ENCODE results near the gene SP110.

SP110 gene

GRCh38 chr2:230170532-230170931 lies 49.3 kb downstream of the SP110 start:
- DNase-seq (ENCODE audit: low read depth): no peak

GRCh38 chr2:230166557-230167170 lies 53.1 kb downstream of the SP110 start:
- no peak for DNase-seq (ENCODE audit: low read depth)

DNA sequence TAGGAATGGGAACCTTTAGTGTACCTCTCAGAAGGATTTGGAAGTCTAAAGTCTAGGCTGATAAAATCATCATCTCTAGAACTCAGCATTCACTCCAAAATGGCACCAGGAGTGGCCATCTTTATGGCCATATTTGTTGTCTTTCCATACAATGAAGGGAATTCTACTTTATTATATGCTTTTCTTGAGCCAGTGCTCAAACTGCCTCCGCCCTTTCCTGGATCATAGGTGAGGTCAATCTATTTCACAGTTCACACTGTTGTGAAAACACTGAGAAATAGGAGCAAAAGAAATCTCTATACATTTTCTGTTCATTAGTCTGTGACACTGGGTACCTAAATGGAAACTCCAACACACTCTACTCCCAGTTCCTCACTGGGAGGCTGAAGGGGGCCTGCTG lies 55.6 kb downstream of the SP110 start:
- DNase-seq (ENCODE audit: low read depth): no peak

DNA sequence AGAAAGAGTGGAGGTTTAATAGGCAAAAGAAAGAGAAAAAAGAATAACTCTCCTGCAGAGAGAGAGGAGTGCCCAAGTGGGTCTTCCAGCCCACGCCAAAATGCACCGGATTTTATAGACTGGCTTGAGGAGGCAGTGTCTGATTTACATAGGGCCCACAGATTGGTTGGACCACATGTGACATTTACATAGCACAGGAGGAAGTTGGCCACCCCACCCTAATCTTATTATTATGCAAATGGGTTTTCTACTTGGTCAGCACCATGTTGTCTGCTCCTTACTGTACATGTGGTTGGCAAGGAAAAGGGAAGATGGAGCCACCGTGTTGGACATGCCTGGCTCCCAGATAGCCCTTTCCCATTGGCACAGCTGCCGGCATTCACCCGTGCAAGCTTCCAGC lies 56.8 kb downstream of the SP110 start:
- no peak for DNase-seq (ENCODE audit: low read depth)

GRCh38 chr2:230161184-230161583 lies 58.6 kb downstream of the SP110 start:
- DNase-seq (ENCODE audit: low read depth): no peak

GRCh38 chr2:230160112-230160660 lies 59.6 kb downstream of the SP110 start:
- DNase-seq (ENCODE audit: low read depth): no peak

GRCh38 chr2:230158468-230158867 lies 61.3 kb downstream of the SP110 start:
- DNase-seq (ENCODE audit: low read depth): no peak

- DNase-seq (ENCODE audit: low read depth): no peak
Measured at GRCh38 chr2:230156782-230157699, 62.7 kb downstream of the SP110 start.

DNA sequence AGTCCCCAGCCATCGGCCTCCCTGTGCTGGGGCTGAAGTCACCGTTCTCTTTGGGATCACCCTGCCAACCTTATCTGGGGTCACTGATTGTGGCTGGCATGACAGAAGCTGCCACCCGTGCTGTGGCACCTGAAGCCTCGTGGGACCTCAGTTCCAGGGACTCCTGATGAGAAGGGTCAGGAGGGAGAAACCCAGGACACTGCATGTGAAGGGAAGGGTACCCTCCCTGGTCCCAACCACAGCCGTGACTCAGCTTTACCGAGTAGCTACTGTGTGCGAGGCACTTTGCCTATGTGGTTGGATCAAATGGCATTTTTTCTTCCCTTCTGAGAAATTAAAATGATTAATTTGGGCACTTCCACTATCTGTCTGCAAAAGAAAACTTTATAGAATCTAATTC lies 64.4 kb downstream of the SP110 start:
- DNase-seq (ENCODE audit: low read depth): no peak

DNA sequence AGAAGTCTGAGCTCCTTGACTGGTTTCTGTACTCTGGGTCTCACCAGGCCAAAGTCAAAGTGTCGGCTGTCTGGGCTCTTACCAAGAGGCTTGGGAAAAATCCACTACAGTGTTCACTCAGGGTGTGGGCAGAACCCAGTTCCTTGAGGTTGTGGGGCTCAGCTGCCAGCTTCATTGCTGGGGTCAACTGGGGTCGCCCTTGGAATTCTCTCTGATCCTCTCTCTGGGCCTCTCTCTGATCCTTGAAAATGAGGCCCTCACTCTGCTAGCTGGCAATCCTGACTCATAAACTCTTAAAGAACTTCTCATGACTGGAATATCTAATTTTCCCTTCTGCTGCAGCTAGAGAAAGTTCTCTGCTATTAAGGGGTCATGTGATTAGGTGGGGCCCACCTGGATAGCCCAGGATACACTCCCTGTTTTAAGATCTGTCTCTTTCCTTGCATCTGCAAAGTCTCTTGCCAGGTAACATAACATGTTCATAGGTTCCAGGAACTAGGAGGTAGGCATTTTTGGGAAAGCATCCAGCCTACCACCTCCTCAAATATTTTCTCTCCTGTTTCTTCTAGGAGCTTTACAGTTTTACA lies 66.3 kb downstream of the SP110 start:
- no peak for DNase-seq (ENCODE audit: low read depth)

- DNase-seq (ENCODE audit: low read depth): no peak
Measured at GRCh38 chr2:230152334-230152733, 67.5 kb downstream of the SP110 start.

DNA sequence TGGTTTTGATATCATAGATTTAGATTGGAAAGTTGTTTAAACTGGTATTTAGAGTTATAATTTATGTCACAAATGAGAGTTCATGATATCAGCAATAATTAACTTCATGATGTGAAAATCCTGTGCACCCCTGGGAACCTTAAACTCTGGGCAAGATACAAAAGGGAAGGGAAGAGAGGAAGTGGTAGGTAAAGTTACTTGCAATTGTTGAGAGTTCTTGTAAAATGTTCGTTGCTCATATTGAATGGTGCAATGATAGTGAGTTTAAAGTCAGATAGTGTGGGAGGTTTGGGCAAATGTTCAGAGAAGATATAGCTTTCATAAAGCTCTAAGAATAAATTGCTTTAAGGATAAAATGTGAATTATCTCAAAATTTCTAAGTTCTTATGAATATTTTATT lies 75.4 kb downstream of the SP110 start:
- no peak for DNase-seq (ENCODE audit: low read depth)

GRCh38 chr2:230140667-230141066 lies 79.1 kb downstream of the SP110 start:
- DNase-seq (ENCODE audit: low read depth): no peak

DNA sequence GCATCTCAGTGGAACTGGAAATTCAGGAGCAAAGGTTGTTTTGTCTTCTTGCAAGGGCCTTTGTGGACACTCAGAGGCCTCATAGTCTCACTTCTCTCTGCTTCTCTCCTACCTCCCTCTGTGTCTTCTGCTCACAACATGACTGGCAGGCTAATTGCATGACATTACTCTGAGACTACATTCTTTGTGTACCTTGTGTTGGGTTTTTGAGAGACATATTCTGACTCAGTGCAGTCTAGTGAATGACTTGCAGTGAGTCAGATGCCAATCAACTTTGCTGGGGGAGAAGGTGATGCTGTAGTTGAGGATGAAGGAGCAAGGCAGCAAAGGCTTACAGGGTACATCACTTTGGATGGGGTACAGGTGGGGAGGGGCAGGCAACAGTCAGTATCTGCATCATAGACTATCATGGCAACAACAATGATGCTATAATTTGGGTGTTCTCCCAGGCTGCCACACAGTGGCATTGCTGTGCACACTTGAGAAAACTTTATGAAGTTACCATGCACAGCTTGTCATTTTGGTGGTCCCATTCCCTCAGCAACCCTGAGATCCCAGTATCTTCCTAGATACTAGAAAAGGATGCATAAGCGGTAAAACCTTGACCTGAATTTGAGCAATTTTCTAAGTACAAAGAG lies 81.8 kb downstream of the SP110 start:
- DNase-seq (ENCODE audit: low read depth): no peak

- no peak for DNase-seq (ENCODE audit: low read depth)
Measured at GRCh38 chr2:230135130-230135525, 84.7 kb downstream of the SP110 start.

DNA sequence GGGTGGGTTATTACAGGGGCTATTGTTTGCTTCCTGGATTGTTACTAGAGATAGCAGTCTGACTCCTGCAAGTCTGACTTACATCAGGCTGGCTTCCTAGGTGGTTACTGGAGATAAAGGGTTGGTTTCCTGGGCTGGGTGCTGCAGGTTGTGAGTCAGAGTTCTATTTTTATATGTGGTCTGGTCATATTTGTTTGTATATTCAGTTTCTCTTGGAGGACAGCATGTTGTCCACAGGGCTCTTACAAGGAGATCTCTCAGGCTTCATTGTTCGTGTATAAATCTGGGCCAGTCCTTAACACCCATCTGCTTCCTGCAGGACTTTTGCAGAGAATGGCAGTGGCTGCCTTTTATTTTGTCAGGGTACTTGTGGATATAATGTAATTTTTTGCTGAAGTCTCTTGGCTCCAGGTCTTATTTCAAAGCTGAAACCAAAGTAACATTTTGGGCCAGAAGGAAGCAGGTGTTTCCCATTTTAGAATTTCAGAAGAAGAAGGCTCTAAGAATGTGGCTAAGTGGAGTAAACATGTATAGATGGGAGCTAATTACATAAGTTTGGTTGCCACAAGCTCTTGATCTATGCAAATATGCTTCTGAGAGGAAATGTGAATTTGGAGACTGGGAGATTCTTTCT lies 85.2 kb downstream of the SP110 start:
- no peak for DNase-seq (ENCODE audit: low read depth)

- DNase-seq (ENCODE audit: low read depth): no peak
Measured at GRCh38 chr2:230131366-230131765, 88.4 kb downstream of the SP110 start.

- no peak for DNase-seq (ENCODE audit: low read depth)
Measured at GRCh38 chr2:230130668-230131364, 89.0 kb downstream of the SP110 start.

DNA sequence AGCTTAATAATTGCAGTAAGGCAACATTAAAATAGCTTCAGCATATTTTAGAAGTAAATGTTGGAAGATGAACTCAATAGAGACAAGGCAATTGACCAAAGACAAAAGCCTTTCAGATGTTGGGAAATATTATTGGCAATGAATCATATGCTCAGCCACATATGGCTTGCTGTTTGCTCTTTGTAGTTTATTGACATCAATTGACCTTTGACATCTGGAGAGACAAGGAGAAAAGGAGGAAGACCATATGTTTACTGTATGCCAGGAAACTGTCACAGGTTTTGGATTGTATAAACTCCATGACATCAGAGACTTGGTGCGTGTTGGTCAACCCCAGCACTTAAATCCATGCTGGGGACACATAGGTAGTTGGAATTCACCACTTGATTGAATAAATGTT lies 90.4 kb downstream of the SP110 start:
- DNase-seq (ENCODE audit: low read depth): no peak

DNA sequence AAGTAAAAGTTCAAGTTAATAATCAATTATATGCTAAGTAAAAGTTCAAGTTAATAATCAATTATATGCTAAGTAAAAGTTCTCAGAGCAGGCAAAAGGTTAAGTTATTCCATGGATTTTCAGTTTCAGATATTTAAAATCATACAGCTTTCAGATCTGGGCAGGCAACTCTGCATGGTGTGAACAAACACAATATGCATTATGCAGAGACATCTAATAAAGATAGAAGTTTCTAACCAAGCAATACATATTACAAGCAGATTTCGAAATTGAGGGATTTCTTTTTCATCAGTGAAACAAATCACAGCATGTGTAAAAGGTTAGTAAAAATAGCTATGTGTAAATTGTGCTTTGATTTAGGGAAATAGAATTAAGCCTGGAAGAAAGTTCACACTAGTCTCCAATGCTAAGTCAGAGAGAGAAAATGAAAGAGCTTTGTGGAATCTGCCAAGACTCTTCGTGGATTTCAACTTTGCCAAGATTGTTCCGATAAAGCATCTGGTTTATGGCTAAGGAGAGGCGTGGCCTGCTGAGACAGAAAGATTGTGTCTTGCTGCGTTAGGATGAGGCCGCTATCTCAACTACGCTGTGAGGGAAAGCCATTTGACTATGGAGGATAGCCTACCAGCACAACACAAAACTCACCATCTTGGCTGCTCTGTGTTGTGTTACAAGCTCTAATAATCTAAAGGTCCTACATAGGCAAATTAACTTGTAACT lies 91.0 kb downstream of the SP110 start:
- no peak for DNase-seq (ENCODE audit: low read depth)

- DNase-seq (ENCODE audit: low read depth): no peak
Measured at GRCh38 chr2:230127195-230127594, 92.6 kb downstream of the SP110 start.
